ENCODE data around the gene MED4. TPM values are rescaled to one million over a fixed set of nuclear protein-coding genes. Genes with fewer than 3 reads are reported as not detected.

The MED4 gene
- total RNA-seq, 2 donors from 2014 or later, result 33.9 to 36.4 TPM

DNA sequence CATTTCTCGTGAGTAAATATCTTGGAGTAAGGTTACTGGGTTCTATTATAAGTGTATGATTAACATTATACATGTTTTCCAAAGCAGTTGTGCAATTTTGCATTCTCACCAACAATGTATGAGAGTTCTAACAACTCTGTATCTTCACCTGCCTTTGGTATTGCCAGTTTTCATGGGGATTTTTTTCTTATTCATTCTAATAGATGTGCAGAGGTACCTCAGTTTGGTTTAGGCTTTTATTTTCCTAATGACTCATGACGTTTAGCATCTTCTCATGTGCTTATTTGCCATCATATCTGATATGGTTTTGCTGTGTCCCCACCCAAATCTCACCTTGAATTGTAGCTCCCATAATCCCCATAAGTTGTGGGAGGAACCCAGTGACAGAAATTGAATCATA, 65.0 kb downstream of the MED4 start:
- no peak for DNase-seq (ENCODE audit: low spot score)
- no peak for TF ChIP-seq POLR2A (IDR thresholded peaks at IDR 0.05)
- TF ChIP-seq, protein P1, sequence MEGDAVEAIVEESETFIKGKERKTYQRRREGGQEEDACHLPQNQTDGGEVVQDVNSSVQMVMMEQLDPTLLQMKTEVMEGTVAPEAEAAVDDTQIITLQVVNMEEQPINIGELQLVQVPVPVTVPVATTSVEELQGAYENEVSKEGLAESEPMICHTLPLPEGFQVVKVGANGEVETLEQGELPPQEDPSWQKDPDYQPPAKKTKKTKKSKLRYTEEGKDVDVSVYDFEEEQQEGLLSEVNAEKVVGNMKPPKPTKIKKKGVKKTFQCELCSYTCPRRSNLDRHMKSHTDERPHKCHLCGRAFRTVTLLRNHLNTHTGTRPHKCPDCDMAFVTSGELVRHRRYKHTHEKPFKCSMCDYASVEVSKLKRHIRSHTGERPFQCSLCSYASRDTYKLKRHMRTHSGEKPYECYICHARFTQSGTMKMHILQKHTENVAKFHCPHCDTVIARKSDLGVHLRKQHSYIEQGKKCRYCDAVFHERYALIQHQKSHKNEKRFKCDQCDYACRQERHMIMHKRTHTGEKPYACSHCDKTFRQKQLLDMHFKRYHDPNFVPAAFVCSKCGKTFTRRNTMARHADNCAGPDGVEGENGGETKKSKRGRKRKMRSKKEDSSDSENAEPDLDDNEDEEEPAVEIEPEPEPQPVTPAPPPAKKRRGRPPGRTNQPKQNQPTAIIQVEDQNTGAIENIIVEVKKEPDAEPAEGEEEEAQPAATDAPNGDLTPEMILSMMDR (IDR thresholded peaks at IDR 0.05), result no peak
- no peak for TF ChIP-seq POLR2AphosphoS5 (IDR thresholded peaks at IDR 0.05)
- H3K27me3 ChIP-seq (replicated peaks; ENCODE audit: insufficient read depth), result no peaks in the 10 kb centered on the region
- WGBS, result 88% methylated on average over 2 of the region's 2 CpGs
- no peak overlapping the region for H3K4me3 ChIP-seq
- intact Hi-C loops (cut with DNase I), result no loop called here
- no peaks in the 10 kb centered on the region for H3K36me3 ChIP-seq
- H3K4me1 ChIP-seq (replicated peaks), result no peaks in the 10 kb centered on the region
- no peaks in the 10 kb centered on the region for H3K9me3 ChIP-seq
- no peak overlapping the region for H3K27ac ChIP-seq

GRCh38 chr13:48028066-48028465, 66.8 kb downstream of the MED4 start:
- Histone ChIP-seq H3K36me3 (no peaks in the 10 kb centered on the region), H3K9me3 (no peaks in the 10 kb centered on the region), H3K4me3 (no peak overlapping the region), H3K27me3 (replicated peaks; ENCODE audit: insufficient read depth) (no peaks in the 10 kb centered on the region), H3K4me1 (replicated peaks) (no peaks in the 10 kb centered on the region), H3K27ac (no peak overlapping the region)
- intact Hi-C loops (cut with DNase I), result no loop called here
- TF ChIP-seq POLR2AphosphoS5 (IDR thresholded peaks at IDR 0.05), result no peak
- no peak for TF ChIP-seq POLR2A (IDR thresholded peaks at IDR 0.05)
- TF ChIP-seq, protein P1 (IDR thresholded peaks at IDR 0.05), result no peak
- DNase-seq (ENCODE audit: low spot score), result no peak

Small RNA genes within 50 kb of the gene (small RNA-seq; reads per million reads assigned to genes)
- 0 reads per million in 2 donors for gene POLR2KP2

Other genes with a start within 250 kb of the MED4 start
- gene SUCLA2, start 93.8 kb downstream of the MED4 start, total RNA-seq, result 10 to 100 TPM; 42.1 to 45.7 TPM
- gene NUDT15, start 57.4 kb downstream of the MED4 start, total RNA-seq, result 10 to 100 TPM; 11.7 to 26.9 TPM
- 100 to 1,000 TPM; 401 to 632 TPM for gene ITM2B, start 138.1 kb upstream of the MED4 start, total RNA-seq
- gene RB1, start 208.6 kb upstream of the MED4 start, total RNA-seq, result 10 to 100 TPM; 42.1 to 43.7 TPM

All from prostate gland (tissue), 2 donors.